Pancreas (tissue), 10 donors: Measurements from ENCODE around the gene CEP131. TPM values are rescaled to one million over a fixed set of nuclear protein-coding genes. Genes with fewer than 3 reads are reported as not detected.
A peak's percentile ranks its signal among the peaks of the same experiment; 100 is the strongest.

Experiments used
- ATAC-seq, 4 donors: fragments of 200-7000 bp; cut with Tn5 transposase; one replicate each; pipeline versions ENCODE4 v1.8.0 to v1.9.1; 2020; ENCODE audit warnings: mild to moderate bottlenecking in 4 of 4, moderate library complexity in 4 of 4
- DNase-seq, 6 donors: peaks; one replicate each; pipeline ENCODE4 v3.0.0-alpha.2; 2020
- FAIRE-seq: peaks from 2 replicates; lab custom pipeline; 2012; peaks lifted over from hg19 to GRCh38; lab: Jason Lieb, UNC
- H3K27ac ChIP-seq, 4 donors: fragments of 200-600 bp; sonication (generic); 1 replicate in 3 of 4; 2 replicates in 1 of 4; pipeline versions ENCODE4 v1.5.0 to v1.8.0; 2020
- H3K27me3 ChIP-seq, 4 donors: fragments of 200-600 bp; one replicate each; pipeline ENCODE4 v1.8.0; 2021
- H3K36me3 ChIP-seq, 3 donors: fragments of 200-600 bp; sonication (generic) in 1 of 3; one replicate each; pipeline versions ENCODE4 v1.5.0 to v1.8.0; 2020 to 2021
- H3K4me1 ChIP-seq, 3 donors: fragments of 200-600 bp; one replicate each; pipeline ENCODE4 v1.8.0; 2021
- H3K4me3 ChIP-seq, 4 donors: fragments of 200-600 bp; sonication (generic) in 2 of 4; one replicate each; pipeline versions ENCODE4 v1.5.0 to v1.8.0; 2020 to 2021
- H3K9me3 ChIP-seq, 4 donors: fragments of 200-600 bp; one replicate each; pipeline ENCODE4 v1.8.0; 2021
- CTCF ChIP-seq, 4 donors: fragments of 200-600 bp; sonication (generic) in 3 of 4; IDR thresholded peaks; one replicate each; pipeline versions ENCODE4 v1.5.0 to v1.8.0; 2021; ENCODE audit warnings: antibody characterized with exemption in 4 of 4
- WGBS, 2 donors: extraction: QIAGEN DNeasy Blood & Tissue Kit; methylation state at CpG; one replicate each; pipeline ENCODE4 v1.1.7; 2013; 5-methylcytosine and 5-hydroxymethylcytosine counted together
- intact Hi-C, 3 donors: fragments of 100-400 bp; cut with DNase I; formaldehyde crosslinking; loops; one replicate each; pipeline versions ENCODE4 v1.11.1 to v1.14.2; 2022
- polyA plus RNA-seq, 2 donors: library from polyadenylated mRNA; stranded (reverse); fragments of 200-250 nt; gene quantifications; one replicate each; pipeline ENCODE4 v1.2.3, GENCODE V29; 2013
- total RNA-seq, 6 donors: library from RNA; stranded (reverse); fragmentation: NEBNext Ultra II Directional in 4 of 6; extraction: Animal tissue kit (Norgen Biotek cat#: 25700) in 4 of 6; gene quantifications; one replicate each; pipeline versions ENCODE4 v1.2.1 to v1.2.4, GENCODE V29; 2021 to 2023
- donor health status: healthy with polysubstance abuse.
- donor health status: DM: no; HTN: no; CAD: no; lungs with moderate emphysema.
- donor health status: DM: no; HTN: no; CAD: no.
- donor health status: control.
- donor health status: control.
- donor health status: Bipolar disorder and iron deficiency.
- donor health status: DM: yes; HTN: yes; CAD: no.
- donor health status: DM: no; HTN: no; CAD: no.
- donor health status: DM: no; HTN: no; CAD: no.
- donor health status: DM: yes; HTN: yes; CAD: no.

The CEP131 gene
- total RNA-seq, result 1 to 10 TPM; 3.4 to 6.9 (median 4.1) TPM
- polyA plus RNA-seq, result 10 to 100 TPM; 22.5 to 22.8 TPM

- TF ChIP-seq CTCF (IDR thresholded peaks at IDR 0.05), result no peak
- Histone ChIP-seq H3K27ac (peak within 1 kb of the TSS in 1 of 4 donors; percentile 12), H3K4me1 (peaks cover 0 to 11% (median 7%) of the 10 kb centered on the region in 3 donors), H3K27me3 (no peaks in the 10 kb centered on the region), H3K4me3 (peak within 1 kb of the TSS; percentile 54 to 90 (median 72)), H3K9me3 (no peaks in the 10 kb centered on the region), H3K36me3 (no peaks in the 10 kb centered on the region)
- ATAC-seq (peak; percentile 93 to 99 (median 96)), DNase-seq (peak; percentile 99 to 100 (median 100)), FAIRE-seq (no peak)
- 1% methylated on average over 68 to 79 of the region's 79 CpGs for WGBS, 2 donors
- intact Hi-C loops, result no loop called here
Measured at GRCh38 chr17:81222906-81223761, at the start of gene CEP131. TSS of gene CEP131 (minus strand) at chr17:81222965. CDS start at chr17:81220056, 2,909 bp downstream.

- TF ChIP-seq CTCF (IDR thresholded peaks at IDR 0.05), result no peak
- WGBS, 2 donors, result 96 to 98% methylated on average over 12 of the region's 12 CpGs
- Histone ChIP-seq H3K36me3 (peaks cover 0 to 74% (median 26%) of the 10 kb centered on the region in 3 donors), H3K9me3 (no peaks in the 10 kb centered on the region), H3K4me1 (no peaks in the 10 kb centered on the region), H3K27ac (no peak overlapping the region), H3K27me3 (no peaks in the 10 kb centered on the region), H3K4me3 (no peak overlapping the region)
- FAIRE-seq (no peak), DNase-seq (peak in 1 of 6 donors; percentile 3), ATAC-seq (no peak)
- intact Hi-C loops, result no loop called here
Measured at GRCh38 chr17:81271226-81271625, 48.5 kb upstream of the CEP131 start.

- intact Hi-C loops, result no loop called here
- peak in 1 of 4 donors; percentile 14 for ATAC-seq
- H3K27ac ChIP-seq, result no peak overlapping the region
- no peak for TF ChIP-seq CTCF (IDR thresholded peaks at IDR 0.05)
- WGBS, 2 donors, result 91 to 94% methylated on average over 18 of the region's 18 CpGs
- H3K4me3 ChIP-seq, result no peak overlapping the region
- no peaks in the 10 kb centered on the region for H3K27me3 ChIP-seq
- peak in 1 of 6 donors; percentile 6 for DNase-seq
- H3K9me3 ChIP-seq, result no peaks in the 10 kb centered on the region
- no peaks in the 10 kb centered on the region for H3K4me1 ChIP-seq
- FAIRE-seq, result no peak
- peaks cover 0 to 74% (median 26%) of the 10 kb centered on the region in 3 donors for H3K36me3 ChIP-seq
Measured at GRCh38 chr17:81270279-81270678, 47.5 kb upstream of the CEP131 start.

GRCh38 chr17:81267390-81268067 is 44.8 kb upstream of the CEP131 start:
- H3K27me3 ChIP-seq, result no peaks in the 10 kb centered on the region
- TF ChIP-seq CTCF (IDR thresholded peaks at IDR 0.05), result no peak
- H3K4me1 ChIP-seq, result no peaks in the 10 kb centered on the region
- no peaks in the 10 kb centered on the region for H3K9me3 ChIP-seq
- WGBS, 2 donors, result 86 to 90% methylated on average over 6 of the region's 6 CpGs
- FAIRE-seq, result no peak
- peak in 1 of 6 donors; percentile 14 for DNase-seq
- no peak overlapping the region for H3K27ac ChIP-seq
- no peak for ATAC-seq
- intact Hi-C loops, result no loop called here
- no peak overlapping the region for H3K4me3 ChIP-seq
- peaks cover 0 to 73% (median 34%) of the 10 kb centered on the region in 3 donors for H3K36me3 ChIP-seq
